SK-N-SH (cell line): ENCODE data around the gene COL17A1. TPM values are rescaled to one million over a fixed set of nuclear protein-coding genes. Genes with fewer than 3 reads are reported as not detected.

Source experiments
- CTCF ChIA-PET: fragments of 300-600, 350-600 bp; formaldehyde crosslinking; extraction: SDS; loops from one replicate; lab custom pipeline; 2021; lab: Yijun Ruan, JAX
- POLR2A ChIA-PET: fragments of 350-600 bp; sonication (Branson Sonifier 250); formaldehyde crosslinking; extraction: SDS; loops from one replicate; lab custom pipeline; 2020; ENCODE audit warnings: antibody characterized with exemption, inconsistent platforms; lab: Yijun Ruan, JAX
- DNase-seq: peaks from one replicate; pipeline ENCODE4 v3.0.0; 2012
- H2AFZ ChIP-seq: fragments of 200-600 bp; sonication (generic); 2 replicates; pipeline ENCODE4 v1.8.1; 2016; ENCODE audit warnings: antibody characterized with exemption, mild to moderate bottlenecking, low read depth
- H3F3A ChIP-seq: fragments of 200-600 bp; sonication (generic); replicated peaks from 2 replicates; pipeline ENCODE3; 2016; ENCODE audit warnings: antibody characterized with exemption, mild to moderate bottlenecking; ENCODE audit not compliant: insufficient read depth
- H3K27ac ChIP-seq, 2 experiments: fragments of 200-500 bp in 1 of 2; fragments of 200-600 bp in 1 of 2; sonication (Bioruptor generic) in 1 of 2; sonication (generic), shearing (Covaris generic) in 1 of 2; 2 replicates each; pipeline versions ENCODE4 v1.5.1 to v1.6.1; 2014 to 2016; ENCODE audit warnings: low read depth in 2 of 2, inconsistent platforms in 1 of 2, low read length in 1 of 2, mild to moderate bottlenecking in 1 of 2, mixed read lengths in 1 of 2
- H3K27me3 ChIP-seq: fragments of 200-600 bp; sonication (generic), shearing (Covaris generic); 2 replicates; pipeline ENCODE4 v1.6.1; 2016; ENCODE audit warnings: mixed run types; ENCODE audit not compliant: insufficient read depth
- H3K36me3 ChIP-seq, 2 experiments: fragments of 200-500 bp in 1 of 2; fragments of 200-600 bp in 1 of 2; sonication (Bioruptor generic) in 1 of 2; sonication (generic) in 1 of 2; replicated peaks in 1 of 2; 2 replicates each; pipeline versions ENCODE3 to v1.5.1; 2014 to 2016; ENCODE audit warnings: low read length in 1 of 2, mild to moderate bottlenecking in 1 of 2; ENCODE audit not compliant: insufficient read depth in 2 of 2, control insufficient read depth in 1 of 2
- H3K4me1 ChIP-seq, 2 experiments: fragments of 200-500 bp in 1 of 2; fragments of 200-600 bp in 1 of 2; sonication (Bioruptor generic) in 1 of 2; sonication (generic), shearing (Covaris generic) in 1 of 2; 2 replicates each; pipeline versions ENCODE4 v1.5.1 to v1.6.1; 2014 to 2016; ENCODE audit warnings: low read depth in 1 of 2, low read length in 1 of 2, mixed run types in 1 of 2; ENCODE audit not compliant: insufficient read depth in 2 of 2, control insufficient read depth in 1 of 2
- H3K4me2 ChIP-seq: fragments of 200-600 bp; sonication (generic), shearing (Covaris generic); 2 replicates; pipeline ENCODE4 v1.6.1; 2017; ENCODE audit warnings: mixed run types
- H3K4me3 ChIP-seq, 2 experiments: fragments of 200-500 bp in 1 of 2; fragments of 200-600 bp in 1 of 2; sonication (Bioruptor generic) in 1 of 2; sonication (generic), shearing (Covaris generic) in 1 of 2; 2 replicates each; pipeline versions ENCODE4 v1.5.1 to v1.8.1; 2014 to 2016; ENCODE audit warnings: low read depth in 2 of 2, inconsistent platforms in 1 of 2, low read length in 1 of 2, mild to moderate bottlenecking in 1 of 2, mixed read lengths in 1 of 2, moderate library complexity in 1 of 2
- H3K79me2 ChIP-seq: fragments of 200-600 bp; sonication (generic); 2 replicates; pipeline ENCODE4 v1.8.1; 2017; ENCODE audit warnings: mild to moderate bottlenecking; ENCODE audit not compliant: insufficient read depth
- H3K9ac ChIP-seq: fragments of 200-600 bp; sonication (generic); 2 replicates; pipeline ENCODE4 v1.6.1; 2017; ENCODE audit warnings: mixed run types
- H3K9me2 ChIP-seq: fragments of 200-600 bp; sonication (generic); 2 replicates; pipeline ENCODE4 v1.6.1; 2017; ENCODE audit warnings: mixed run types
- H3K9me3 ChIP-seq: fragments of 200-600 bp; sonication (generic); 2 replicates; pipeline ENCODE4 v1.6.1; 2017; ENCODE audit warnings: mixed run types, mild to moderate bottlenecking, moderate library complexity
- H4K20me1 ChIP-seq: fragments of 200-600 bp; sonication (generic); 2 replicates; pipeline ENCODE4 v1.6.1; 2017; ENCODE audit warnings: mild to moderate bottlenecking, mixed run types; ENCODE audit not compliant: insufficient read depth
- EP300 ChIP-seq, 2 experiments: IDR thresholded peaks; 2 replicates each; pipeline versions ENCODE4 v1.4.0 to v1.6.1; 2012; ENCODE audit warnings: borderline replicate concordance in 1 of 2, low read depth in 1 of 2, low read length in 1 of 2
- FOSL2 ChIP-seq: IDR thresholded peaks from 2 replicates; pipeline ENCODE4 v1.4.0; 2012; ENCODE audit warnings: low read depth, mild to moderate bottlenecking, moderate library complexity, borderline replicate concordance
- FOXJ3 ChIP-seq: sonication (generic); formaldehyde crosslinking; IDR thresholded peaks from 2 replicates; pipeline ENCODE4 v1.5.1; 2020; ENCODE audit warnings: mild to moderate bottlenecking, missing genetic modification reagents
- MEF2A ChIP-seq: IDR thresholded peaks from 2 replicates; pipeline ENCODE4 v1.4.0; 2012; ENCODE audit warnings: low read depth, borderline replicate concordance
- NRF1 ChIP-seq: IDR thresholded peaks from 2 replicates; pipeline ENCODE4 v1.6.1; 2012; ENCODE audit warnings: low read depth, mild to moderate bottlenecking, low read length
- REST ChIP-seq: IDR thresholded peaks from 2 replicates; pipeline ENCODE4 v1.6.1; 2012; ENCODE audit warnings: mild to moderate bottlenecking, low read depth, low read length, moderate library complexity
- TCF12 ChIP-seq: IDR thresholded peaks from 2 replicates; pipeline ENCODE4 v1.4.0; 2012
- YY1 ChIP-seq: IDR thresholded peaks from 2 replicates; pipeline ENCODE4 v1.4.0; 2012; ENCODE audit warnings: low read depth, mild to moderate bottlenecking
- ZBTB33 ChIP-seq: IDR thresholded peaks from 2 replicates; pipeline ENCODE4 v1.4.0; 2012; ENCODE audit warnings: low read depth, borderline replicate concordance
- WGBS: methylation state at CpG from one replicate; pipeline ENCODE4 v1.1.6; 2017; ENCODE audit warnings: low lambda C conversion rate; 5-methylcytosine and 5-hydroxymethylcytosine counted together
- polyA plus RNA-seq, 3 experiments: library from polyadenylated mRNA; depleted of rRNA; stranded (reverse); fragments of >200 nt; gene quantifications; 2 replicates each; pipeline ENCODE4 v1.2.3, GENCODE V29; 2012
- TF ChIP-seq, protein P1 (sequence below): IDR thresholded peaks from 2 replicates; pipeline ENCODE4 v1.4.0; 2012; ENCODE audit warnings: low read depth
- TF ChIP-seq, protein P2 (sequence below): IDR thresholded peaks from 2 replicates; pipeline ENCODE4; 2012

The COL17A1 gene
- polyA plus RNA-seq, 1 of the 3 experiments (the other 2 are of a cell fraction), result 0.12 TPM

DNA sequence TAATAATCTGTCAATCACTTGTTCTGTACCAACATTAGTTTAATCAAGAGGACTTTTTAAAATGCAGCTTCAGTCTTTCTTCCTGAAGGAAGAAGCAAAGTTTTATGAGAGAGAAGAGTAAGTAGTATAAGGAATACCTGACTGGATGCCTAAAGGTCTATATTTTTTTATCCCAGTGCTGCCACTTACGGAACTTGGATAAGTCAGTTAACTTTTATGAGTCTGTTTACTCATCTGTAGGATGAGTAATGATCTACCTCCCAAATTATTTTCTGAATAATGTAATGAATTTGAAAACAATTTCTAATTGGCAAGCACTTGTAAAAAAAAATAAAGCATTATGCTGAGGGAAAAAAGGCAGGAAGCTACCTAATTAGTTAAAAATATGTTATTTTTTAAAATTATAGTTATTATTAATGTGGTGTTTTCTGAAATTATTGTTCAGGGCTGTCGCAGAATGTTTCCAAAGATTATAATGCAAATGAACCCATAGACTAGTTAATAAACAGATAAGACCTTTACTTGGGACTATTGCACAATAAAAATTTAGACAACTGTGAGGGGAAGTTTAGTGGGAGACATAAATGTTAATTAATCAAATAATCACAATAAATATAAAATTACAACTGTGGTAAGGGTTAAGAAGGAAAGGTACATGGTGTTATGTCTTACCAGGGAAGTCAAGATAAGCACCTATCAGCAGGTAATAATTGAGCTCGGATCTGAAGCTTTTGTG, 94.1 kb downstream of the COL17A1 start:
- Histone ChIP-seq H3K4me2 (no peak overlapping the region), H3K9ac (no peak overlapping the region), H3K9me2 (no peaks in the 10 kb centered on the region), H3K27ac (no peak overlapping the region), H3K4me3 (no peak overlapping the region), H3F3A (no peaks in the 10 kb centered on the region), H3K36me3 (peaks cover 26 to 39% of the 10 kb centered on the region in 2 experiments), H3K9me3 (no peaks in the 10 kb centered on the region), H3K79me2 (peaks cover 51% of the 10 kb centered on the region), H2AFZ (no peak overlapping the region), H4K20me1 (peaks cover 3% of the 10 kb centered on the region; the same call in 1 of the 2 replicates), H3K27me3 (no peaks in the 10 kb centered on the region), H3K4me1 (no peaks in the 10 kb centered on the region; a peak in 1 of 4 replicates)
- CTCF ChIA-PET, result interaction anchor here (1.4 kb wide), 1 partner anchor 9 kb away, joined by 3 read pairs; no protein-coding TSS in a partner anchor
- no peak for DNase-seq
- WGBS, result 94% methylated on average over 3 of the region's 3 CpGs
- POLR2A ChIA-PET, result no interaction called here
- TF ChIP-seq EP300 (IDR thresholded peaks at IDR 0.05; ENCODE audit: borderline replicate concordance in 1 of 2, low read depth in 1 of 2, low read length in 1 of 2), result no peak
- TF ChIP-seq FOXJ3, result no peak
- TF ChIP-seq, protein P1, sequence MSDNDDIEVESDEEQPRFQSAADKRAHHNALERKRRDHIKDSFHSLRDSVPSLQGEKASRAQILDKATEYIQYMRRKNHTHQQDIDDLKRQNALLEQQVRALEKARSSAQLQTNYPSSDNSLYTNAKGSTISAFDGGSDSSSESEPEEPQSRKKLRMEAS, result no peak
- TF ChIP-seq FOSL2, result no peak

GRCh38 chr10:103990531-103990930, 95.1 kb downstream of the COL17A1 start:
- Histone ChIP-seq H3F3A (no peaks in the 10 kb centered on the region), H4K20me1 (peaks cover 8% of the 10 kb centered on the region), H3K4me2 (no peak overlapping the region), H2AFZ (no peak overlapping the region), H3K27me3 (no peaks in the 10 kb centered on the region), H3K79me2 (peaks cover 54% of the 10 kb centered on the region), H3K4me1 (no peaks in the 10 kb centered on the region; a peak in 1 of 4 replicates), H3K36me3 (peaks cover 23 to 34% of the 10 kb centered on the region in 2 experiments), H3K9me2 (no peaks in the 10 kb centered on the region), H3K4me3 (no peak overlapping the region), H3K9me3 (no peaks in the 10 kb centered on the region), H3K9ac (no peak overlapping the region), H3K27ac (no peak overlapping the region)
- POLR2A ChIA-PET, result no interaction called here
- 94% methylated on average over 1 of the region's 1 CpG for WGBS
- CTCF ChIA-PET, result interaction anchor here (1.2 to 1.4 kb wide), 2 partner anchors 8 to 220 kb away, joined by 3 read pairs; no protein-coding TSS in a partner anchor
- TF ChIP-seq YY1 (no peak), MEF2A (no peak), ZBTB33 (no peak), FOXJ3 (no peak), NRF1 (no peak), REST (no peak), EP300 (IDR thresholded peaks at IDR 0.05; ENCODE audit: borderline replicate concordance in 1 of 2, low read depth in 1 of 2, low read length in 1 of 2) (no peak), FOSL2 (no peak), TCF12 (no peak)
- TF ChIP-seq, protein P1, result no peak
- TF ChIP-seq, protein P2, sequence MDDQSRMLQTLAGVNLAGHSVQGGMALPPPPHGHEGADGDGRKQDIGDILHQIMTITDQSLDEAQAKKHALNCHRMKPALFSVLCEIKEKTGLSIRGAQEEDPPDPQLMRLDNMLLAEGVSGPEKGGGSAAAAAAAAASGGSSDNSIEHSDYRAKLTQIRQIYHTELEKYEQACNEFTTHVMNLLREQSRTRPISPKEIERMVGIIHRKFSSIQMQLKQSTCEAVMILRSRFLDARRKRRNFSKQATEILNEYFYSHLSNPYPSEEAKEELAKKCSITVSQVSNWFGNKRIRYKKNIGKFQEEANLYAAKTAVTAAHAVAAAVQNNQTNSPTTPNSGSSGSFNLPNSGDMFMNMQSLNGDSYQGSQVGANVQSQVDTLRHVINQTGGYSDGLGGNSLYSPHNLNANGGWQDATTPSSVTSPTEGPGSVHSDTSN, result no peak
- DNase-seq, result no peak
